ENCODE data around the gene TAP2.

GRCh38 chr6:32862725-32863124, 24.2 kb upstream of the TAP2 start:
- TF ChIP-seq POLR2A (IDR thresholded peaks at IDR 0.05; ENCODE audit: borderline replicate concordance, extremely low read depth, insufficient read depth, insufficient read length) (no peak), MAX (IDR thresholded peaks at IDR 0.05) (no peak), ZNF274 (IDR thresholded peaks at IDR 0.05; ENCODE audit: low read depth, low read length) (no peak), EZH2 (IDR thresholded peaks at IDR 0.05) (no peak), CTCF (IDR thresholded peaks at IDR 0.05 in 2 of 3, conservative IDR thresholded peaks at IDR 0.05 in 1 of 3; ENCODE audit: borderline replicate concordance in 1 of 3, insufficient read depth in 1 of 3, low read depth in 2 of 3, low read length in 2 of 3) (no peak), POLR2AphosphoS5 (IDR thresholded peaks at IDR 0.05; ENCODE audit: low read depth, low read length) (no peak), RAD21 (IDR thresholded peaks at IDR 0.05; ENCODE audit: low read depth) (no peak), JUND (IDR thresholded peaks at IDR 0.05) (no peak), SP1 (IDR thresholded peaks at IDR 0.05; ENCODE audit: low read depth) (no peak), ATF3 (IDR thresholded peaks at IDR 0.05) (no peak)

Measured in HCT116 (cell line).